ENCODE data around the gene BCL11B. TPM values are rescaled to one million over a fixed set of nuclear protein-coding genes. Genes with fewer than 3 reads are reported as not detected.
A peak's percentile ranks its signal among the peaks of the same experiment; 100 is the strongest.

The BCL11B gene
- total and polyA plus RNA-seq, 11 donors = 0.04 to 2.1 (median 0.15) TPM; not detected in 3

- Histone ChIP-seq H3K4me3 (no peak overlapping the region), H3K9me3 (no peaks in the 10 kb centered on the region), H3K27me3 (peaks cover 0 to 90% (median 19%) of the 10 kb centered on the region in 9 donors), H3K27ac (peak overlapping the region in 1 of 12 donors; percentile 32), H3K36me3 (no peaks in the 10 kb centered on the region), H3K4me1 (no peaks in the 10 kb centered on the region)
- ATAC-seq (no peak), DNase-seq (no peak)
- intact Hi-C loops (cut with DNase I) = no loop called here
- WGBS, 4 donors = 60 to 84% (median 80%) methylated on average over 5 of the region's 5 CpGs
- no peak for TF ChIP-seq POLR2A (IDR thresholded peaks at IDR 0.05)
- no peak for TF ChIP-seq CTCF (IDR thresholded peaks at IDR 0.05)
These were observed 15.5 kb downstream of the BCL11B start for GRCh38 chr14:99256483-99256874.

- Histone ChIP-seq H3K9me3 (no peaks in the 10 kb centered on the region), H3K4me3 (peak overlapping the region in 1 of 12 donors; percentile 15), H3K27ac (peak overlapping the region in 1 of 12 donors; percentile 32), H3K4me1 (no peaks in the 10 kb centered on the region), H3K27me3 (peaks cover 0 to 87% (median 25%) of the 10 kb centered on the region in 9 donors), H3K36me3 (no peaks in the 10 kb centered on the region)
- ATAC-seq (peak in 1 of 4 donors; percentile 33), DNase-seq (no peak)
- 82 to 85% (median 84%) methylated on average over 17 to 19 of the region's 19 CpGs for WGBS, 4 donors
- no peak for TF ChIP-seq CTCF (IDR thresholded peaks at IDR 0.05)
- no peak for TF ChIP-seq POLR2A (IDR thresholded peaks at IDR 0.05)
- intact Hi-C loops (cut with DNase I) = no loop called here
These were observed 16.1 kb downstream of the BCL11B start for GRCh38 chr14:99255621-99256482.

GRCh38 chr14:99254328-99255009 is 17.5 kb downstream of the BCL11B start:
- TF ChIP-seq CTCF (IDR thresholded peaks at IDR 0.05) = no peak
- TF ChIP-seq POLR2A (IDR thresholded peaks at IDR 0.05) = no peak
- ATAC-seq (no peak), DNase-seq (no peak)
- no peak overlapping the region for H3K4me3 ChIP-seq
- peaks cover 0 to 84% (median 19%) of the 10 kb centered on the region in 9 donors for H3K27me3 ChIP-seq
- no peaks in the 10 kb centered on the region for H3K4me1 ChIP-seq
- peak overlapping the region in 1 of 12 donors; percentile 23 for H3K27ac ChIP-seq
- no peaks in the 10 kb centered on the region for H3K9me3 ChIP-seq
- whole genome bisulfite sequencing, 4 donors = 64 to 76% (median 71%) methylated on average over 13 to 16 of the region's 16 CpGs
- intact Hi-C loops (cut with DNase I) = no loop called here
- no peaks in the 10 kb centered on the region for H3K36me3 ChIP-seq

- Histone ChIP-seq H3K27me3 (peaks cover 0 to 84% (median 19%) of the 10 kb centered on the region in 9 donors), H3K4me1 (no peaks in the 10 kb centered on the region), H3K36me3 (no peaks in the 10 kb centered on the region), H3K9me3 (no peaks in the 10 kb centered on the region), H3K4me3 (no peak overlapping the region), H3K27ac (peak overlapping the region in 1 of 12 donors; percentile 23)
- TF ChIP-seq CTCF (IDR thresholded peaks at IDR 0.05) = no peak
- no peak for TF ChIP-seq POLR2A (IDR thresholded peaks at IDR 0.05)
- ATAC-seq (no peak), DNase-seq (no peak)
- 83 to 84% (median 84%) methylated on average over 7 of the region's 7 CpGs for WGBS, 4 donors
- intact Hi-C loops (cut with DNase I) = no loop called here
These were observed 18.1 kb downstream of the BCL11B start for GRCh38 chr14:99253890-99254289.
